ENCODE measurements around the gene DOK4.

DOK4 gene

DNA sequence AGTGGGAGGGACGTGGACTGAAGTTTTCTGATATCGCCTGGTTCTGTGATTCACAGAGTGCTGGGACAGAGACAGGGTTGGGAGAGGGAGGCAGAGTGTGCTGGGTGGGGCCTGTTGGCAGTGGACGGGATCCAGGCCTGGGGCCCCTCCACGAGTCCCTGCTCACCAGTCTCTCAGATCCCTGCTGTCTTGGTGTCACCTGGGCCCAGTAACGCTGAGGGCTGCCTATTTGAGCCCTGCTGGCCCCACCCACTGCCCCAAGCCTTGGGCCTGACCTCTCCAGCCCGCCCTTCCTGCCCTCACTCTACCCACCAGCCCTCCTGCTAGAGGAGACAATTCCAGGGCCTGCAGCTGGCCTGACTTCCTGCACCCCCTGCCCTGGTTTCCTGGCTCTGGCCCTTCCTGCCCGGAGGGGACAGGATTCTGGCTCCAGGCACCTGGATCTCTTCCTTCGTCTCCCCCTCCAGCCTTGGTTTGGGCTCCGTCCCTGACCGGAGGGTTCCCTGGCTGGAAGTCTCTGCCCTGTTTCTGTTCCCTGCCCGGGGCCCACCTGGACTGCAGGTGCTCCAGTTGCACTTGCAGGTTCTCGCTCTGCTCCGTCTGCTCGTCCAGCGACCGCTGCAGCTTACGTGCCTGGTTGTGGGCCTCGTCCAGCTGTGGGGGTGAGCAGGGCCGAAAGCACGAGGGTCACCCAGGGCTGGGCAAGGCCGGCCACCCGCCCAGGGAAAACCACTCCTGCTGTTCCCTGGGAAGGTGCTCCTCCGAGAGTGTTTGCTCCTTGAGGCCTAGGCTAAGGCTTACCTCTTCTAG is 28.7 kb upstream of the DOK4 start:
- intact Hi-C loops (cut with DNase I; ENCODE audit: low total_unique reads): no loop called here
- Histone ChIP-seq H3K36me3 (peaks cover 48 to 74% (median 58%) of the 10 kb centered on the region in 3 donors), H3K4me1 (peaks cover 0 to 6% (median 3%) of the 10 kb centered on the region in 4 donors), H3K27ac (no peak overlapping the region), H3K4me3 (no peak overlapping the region), H3K27me3 (no peaks in the 10 kb centered on the region), H3K9me3 (no peaks in the 10 kb centered on the region)
- TF ChIP-seq, protein P1, sequence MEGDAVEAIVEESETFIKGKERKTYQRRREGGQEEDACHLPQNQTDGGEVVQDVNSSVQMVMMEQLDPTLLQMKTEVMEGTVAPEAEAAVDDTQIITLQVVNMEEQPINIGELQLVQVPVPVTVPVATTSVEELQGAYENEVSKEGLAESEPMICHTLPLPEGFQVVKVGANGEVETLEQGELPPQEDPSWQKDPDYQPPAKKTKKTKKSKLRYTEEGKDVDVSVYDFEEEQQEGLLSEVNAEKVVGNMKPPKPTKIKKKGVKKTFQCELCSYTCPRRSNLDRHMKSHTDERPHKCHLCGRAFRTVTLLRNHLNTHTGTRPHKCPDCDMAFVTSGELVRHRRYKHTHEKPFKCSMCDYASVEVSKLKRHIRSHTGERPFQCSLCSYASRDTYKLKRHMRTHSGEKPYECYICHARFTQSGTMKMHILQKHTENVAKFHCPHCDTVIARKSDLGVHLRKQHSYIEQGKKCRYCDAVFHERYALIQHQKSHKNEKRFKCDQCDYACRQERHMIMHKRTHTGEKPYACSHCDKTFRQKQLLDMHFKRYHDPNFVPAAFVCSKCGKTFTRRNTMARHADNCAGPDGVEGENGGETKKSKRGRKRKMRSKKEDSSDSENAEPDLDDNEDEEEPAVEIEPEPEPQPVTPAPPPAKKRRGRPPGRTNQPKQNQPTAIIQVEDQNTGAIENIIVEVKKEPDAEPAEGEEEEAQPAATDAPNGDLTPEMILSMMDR (IDR thresholded peaks at IDR 0.05): no peak
- DNase-seq: no peak

DNA sequence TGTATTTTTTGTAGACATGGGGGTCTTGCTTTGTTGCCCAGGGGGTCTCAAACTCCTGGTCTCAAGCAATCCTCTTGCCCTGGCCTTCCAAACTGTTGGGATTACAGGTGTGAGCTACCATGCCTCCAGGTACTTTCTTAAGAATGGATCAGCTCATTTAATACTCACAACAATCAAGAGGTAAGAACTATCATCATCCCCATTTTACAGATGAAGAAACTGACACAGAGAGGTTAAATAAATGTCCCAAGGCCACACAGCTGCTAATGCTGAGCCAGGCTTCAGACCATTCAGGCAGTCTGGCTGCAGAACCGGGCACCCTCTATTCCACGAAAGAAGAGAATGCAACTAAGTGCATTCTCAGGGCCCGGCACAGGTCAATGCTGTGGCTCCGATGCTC is 28.1 kb upstream of the DOK4 start:
- DNase-seq: no peak
- Histone ChIP-seq H3K27me3 (no peaks in the 10 kb centered on the region), H3K27ac (no peak overlapping the region), H3K9me3 (no peaks in the 10 kb centered on the region), H3K36me3 (peaks cover 48 to 74% (median 58%) of the 10 kb centered on the region in 3 donors), H3K4me1 (no peaks in the 10 kb centered on the region), H3K4me3 (no peak overlapping the region)
- TF ChIP-seq, protein P1 (IDR thresholded peaks at IDR 0.05): no peak
- intact Hi-C loops (cut with DNase I; ENCODE audit: low total_unique reads): no loop called here

DNA sequence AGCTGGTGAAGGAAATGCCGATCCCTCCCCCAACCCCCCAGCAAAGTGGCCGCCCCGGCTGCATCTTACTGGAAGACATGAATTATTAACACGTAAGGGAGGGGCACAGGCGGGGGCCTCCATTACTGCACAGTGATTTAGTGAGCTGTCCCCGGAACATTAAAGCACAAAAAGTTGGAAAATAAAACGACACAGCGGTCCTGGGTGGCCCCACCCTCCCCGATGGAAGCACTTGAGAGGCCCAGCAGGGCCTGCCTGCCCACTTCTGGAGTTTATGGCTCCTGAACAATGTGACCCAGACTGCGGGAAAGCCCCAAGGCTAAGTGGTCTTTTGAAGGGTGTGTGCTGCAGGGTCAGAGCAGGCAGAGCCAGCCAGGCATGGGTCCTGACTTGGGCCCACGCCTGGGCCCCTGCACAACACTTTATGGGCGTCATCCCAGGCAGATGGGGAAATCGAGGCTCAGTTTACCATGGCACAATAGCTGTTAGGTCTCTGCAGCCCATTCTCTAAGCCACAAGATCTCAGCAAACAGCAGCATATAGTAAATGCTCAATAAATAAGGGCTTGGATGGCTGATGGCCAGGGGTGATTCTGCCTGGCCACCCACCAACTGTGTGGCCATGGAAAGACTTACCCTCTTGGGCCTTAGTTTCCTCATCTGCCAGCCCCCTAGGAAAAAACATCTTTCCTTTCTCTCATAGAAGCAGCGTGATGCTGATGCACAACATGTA is 27.2 kb upstream of the DOK4 start:
- Histone ChIP-seq H3K4me3 (no peak overlapping the region), H3K9me3 (no peaks in the 10 kb centered on the region), H3K4me1 (no peaks in the 10 kb centered on the region), H3K27ac (no peak overlapping the region), H3K27me3 (no peaks in the 10 kb centered on the region), H3K36me3 (peaks cover 46 to 66% (median 56%) of the 10 kb centered on the region in 3 donors)
- TF ChIP-seq, protein P1 (IDR thresholded peaks at IDR 0.05): no peak
- no peak for DNase-seq
- intact Hi-C loops (cut with DNase I; ENCODE audit: low total_unique reads): no loop called here

DNA sequence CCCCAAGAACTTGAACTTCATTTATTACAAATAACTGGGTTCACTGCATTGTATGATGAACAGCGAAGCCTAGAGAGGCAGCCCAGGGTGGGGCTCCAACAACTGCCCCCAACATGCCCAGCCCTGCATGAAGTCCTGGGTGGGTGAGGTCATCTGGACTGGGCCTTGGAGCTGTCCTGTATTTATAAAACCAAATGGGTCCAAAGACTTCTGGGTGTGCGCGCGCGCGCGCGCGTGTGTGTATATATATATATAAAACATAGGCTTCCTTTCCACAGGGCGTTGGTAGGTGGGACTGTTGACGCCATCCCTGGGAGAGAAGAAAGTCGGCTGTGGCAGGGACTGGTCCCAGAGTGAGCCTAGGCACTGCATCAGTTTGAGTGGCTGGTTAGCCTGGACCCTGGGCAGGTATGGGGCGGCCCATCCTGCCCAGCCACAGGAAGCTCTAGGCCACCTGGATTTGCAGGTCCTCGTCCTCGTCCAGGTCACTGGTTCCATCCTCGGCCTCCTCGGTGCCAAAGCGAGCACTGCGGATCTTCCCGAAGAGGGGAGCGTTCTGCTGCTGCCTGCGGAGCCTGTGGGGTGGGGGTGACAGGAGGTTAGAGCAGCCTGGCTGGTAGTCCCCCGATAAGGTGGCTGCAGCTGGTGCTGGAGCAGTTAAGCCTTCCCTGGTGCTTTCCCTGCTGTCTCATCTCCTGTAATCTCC is 26.2 kb upstream of the DOK4 start:
- Histone ChIP-seq H3K4me3 (no peak overlapping the region), H3K9me3 (no peaks in the 10 kb centered on the region), H3K4me1 (no peaks in the 10 kb centered on the region), H3K36me3 (peaks cover 35 to 55% (median 46%) of the 10 kb centered on the region in 3 donors), H3K27me3 (peaks cover 0 to 6% of the 10 kb centered on the region in 2 donors), H3K27ac (no peak overlapping the region)
- intact Hi-C loops (cut with DNase I; ENCODE audit: low total_unique reads): no loop called here
- TF ChIP-seq, protein P1 (IDR thresholded peaks at IDR 0.05): no peak
- DNase-seq: no peak

DNA sequence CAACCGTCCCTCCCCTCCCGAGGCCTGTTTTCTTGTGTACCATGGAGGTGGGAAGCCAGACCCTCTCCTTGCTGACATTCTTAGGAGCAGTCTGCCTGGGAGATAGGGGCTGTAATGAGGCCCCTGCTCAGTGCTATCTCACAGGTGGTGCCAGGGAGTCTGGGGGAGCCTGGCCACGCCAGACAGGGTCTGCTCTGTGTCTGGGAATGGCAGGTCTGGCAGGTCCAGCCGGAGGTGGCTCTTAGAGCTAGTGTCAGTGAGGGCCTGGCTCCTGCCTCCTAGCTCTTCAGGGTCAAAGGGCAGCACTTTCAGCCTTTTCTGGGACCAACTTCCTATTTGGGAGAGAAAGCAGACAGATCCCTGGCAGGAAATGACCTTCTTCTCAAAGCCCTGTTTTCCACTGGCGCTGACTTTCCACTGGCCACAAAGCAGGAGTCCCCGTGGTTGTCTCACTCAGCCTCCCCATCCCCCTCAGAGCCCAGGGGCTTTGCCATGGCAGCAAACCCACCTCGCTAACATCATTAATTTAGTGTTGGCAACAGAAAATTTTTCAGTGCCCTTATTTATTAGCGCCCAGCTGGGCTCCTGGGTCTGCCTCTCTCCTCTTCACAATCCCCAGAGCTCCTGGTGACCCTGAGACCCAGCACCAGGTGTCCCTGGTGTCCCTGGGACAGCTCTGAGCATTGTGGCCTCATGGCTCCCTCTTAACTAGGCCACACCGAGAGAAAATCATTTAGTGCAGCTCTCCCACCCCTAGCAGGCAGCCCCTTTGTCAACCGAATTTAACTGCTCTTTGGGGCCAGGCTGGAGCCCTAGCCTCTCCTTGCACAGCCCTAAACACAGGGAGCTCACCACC is 24.0 kb upstream of the DOK4 start:
- DNase-seq: no peak
- no peaks in the 10 kb centered on the region for H3K4me1 ChIP-seq
- no peaks in the 10 kb centered on the region for H3K9me3 ChIP-seq
- no peak overlapping the region for H3K4me3 ChIP-seq
- peaks cover 0 to 12% of the 10 kb centered on the region in 2 donors for H3K27me3 ChIP-seq
- intact Hi-C loops (cut with DNase I; ENCODE audit: low total_unique reads): no loop called here
- TF ChIP-seq, protein P1 (IDR thresholded peaks at IDR 0.05): no peak
- peaks cover 28 to 33% (median 28%) of the 10 kb centered on the region in 3 donors for H3K36me3 ChIP-seq
- H3K27ac ChIP-seq: no peak overlapping the region
